GM18951 (cell line): Measurements from ENCODE around the gene PRDM16.

Experiments
- POLR2A ChIP-seq: IDR thresholded peaks from 4 replicates; pipeline ENCODE4 v1.6.1; 2011; ENCODE audit warnings: mild to moderate bottlenecking; ENCODE audit not compliant: insufficient read length, insufficient read depth; ENCODE audit errors: extremely low read depth
- in situ Hi-C: fragments of 300-500 bp; cut with MboI; formaldehyde crosslinking; loops from one replicate; pipeline ENCODE4 v1.12.0; 2022; ENCODE audit warnings: low sequenced_read_pairs, mixed read lengths, inconsistent platforms; ENCODE audit not compliant: unreplicated experiment

The PRDM16 gene

DNA sequence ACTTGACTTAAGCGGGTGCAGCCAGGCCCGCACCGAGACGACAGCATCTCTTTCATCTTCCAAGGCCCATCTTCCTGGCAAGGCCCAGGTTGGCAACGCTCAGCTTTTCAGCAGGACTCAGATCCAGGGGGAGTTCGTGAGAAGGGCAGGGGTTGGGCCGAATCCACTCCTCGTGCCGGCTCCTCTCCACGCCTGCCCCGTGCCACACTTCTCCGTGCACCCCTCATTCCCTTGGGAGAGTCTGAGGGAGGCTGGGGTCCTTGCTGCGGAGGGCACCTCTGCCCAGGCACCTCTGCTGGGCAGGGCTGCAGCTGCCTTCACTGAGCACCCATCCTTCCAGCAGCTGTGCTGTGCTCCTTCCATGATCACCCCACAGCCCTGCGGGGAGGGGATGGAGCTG is 22.3 kb downstream of the PRDM16 start:
- in situ Hi-C loops: no loop called here
- TF ChIP-seq POLR2A: no peak

GRCh38 chr1:3092530-3092929 is 23.5 kb downstream of the PRDM16 start:
- TF ChIP-seq POLR2A: no peak
- in situ Hi-C loops: no loop called here

GRCh38 chr1:3093898-3094626 is 25.1 kb downstream of the PRDM16 start:
- in situ Hi-C loops: no loop called here
- no peak for TF ChIP-seq POLR2A

- no peak for TF ChIP-seq POLR2A
- in situ Hi-C loops: no loop called here
Measured at GRCh38 chr1:3094863-3095780, 26.1 kb downstream of the PRDM16 start.

- no peak for TF ChIP-seq POLR2A
- in situ Hi-C loops: no loop called here
Measured at GRCh38 chr1:3096345-3096744, 27.3 kb downstream of the PRDM16 start.

DNA sequence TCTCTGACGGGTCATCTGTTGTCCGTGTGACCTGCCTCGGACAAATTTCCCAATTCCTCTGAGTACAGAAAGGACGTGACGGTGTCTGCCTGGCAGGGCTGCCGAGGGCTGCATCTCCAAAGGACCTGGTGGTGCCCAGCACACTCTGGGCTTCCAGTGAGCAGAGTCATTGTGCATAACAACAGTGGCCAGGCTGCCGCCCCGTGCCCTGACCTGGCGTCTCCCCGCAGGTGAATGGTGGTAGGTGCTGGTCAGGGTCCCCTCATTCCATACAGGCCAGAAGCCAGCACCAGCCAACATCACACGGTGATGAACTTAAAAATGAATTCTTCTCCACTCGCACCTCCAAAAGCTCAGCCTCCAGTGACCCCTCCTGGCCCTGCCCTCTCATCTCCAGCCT is 28.2 kb downstream of the PRDM16 start:
- TF ChIP-seq POLR2A: no peak
- in situ Hi-C loops: no loop called here

- TF ChIP-seq POLR2A: no peak
- in situ Hi-C loops: no loop called here
Measured at GRCh38 chr1:3097861-3098260, 28.9 kb downstream of the PRDM16 start.

DNA sequence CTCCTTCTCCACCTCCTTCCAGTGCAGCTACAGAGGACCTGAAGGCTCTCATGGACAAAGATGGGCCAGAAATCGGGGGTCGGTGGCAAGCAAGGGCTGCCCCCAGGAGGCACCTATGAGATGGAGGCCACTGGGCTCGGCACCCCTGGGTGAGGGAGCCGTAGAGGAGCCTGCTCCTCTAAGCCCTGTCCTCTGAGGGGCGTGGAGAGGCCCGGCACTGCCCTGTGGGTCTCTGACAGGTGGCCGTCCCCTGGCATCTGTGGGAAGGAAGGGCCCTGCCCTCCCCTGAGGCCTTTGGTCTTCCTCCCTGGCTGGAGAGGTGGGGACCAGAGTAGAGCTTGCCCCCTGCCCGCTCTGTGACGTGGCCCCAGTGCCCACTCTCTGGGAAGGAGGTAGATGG is 30.9 kb downstream of the PRDM16 start:
- TF ChIP-seq POLR2A: no peak
- in situ Hi-C loops: no loop called here

DNA sequence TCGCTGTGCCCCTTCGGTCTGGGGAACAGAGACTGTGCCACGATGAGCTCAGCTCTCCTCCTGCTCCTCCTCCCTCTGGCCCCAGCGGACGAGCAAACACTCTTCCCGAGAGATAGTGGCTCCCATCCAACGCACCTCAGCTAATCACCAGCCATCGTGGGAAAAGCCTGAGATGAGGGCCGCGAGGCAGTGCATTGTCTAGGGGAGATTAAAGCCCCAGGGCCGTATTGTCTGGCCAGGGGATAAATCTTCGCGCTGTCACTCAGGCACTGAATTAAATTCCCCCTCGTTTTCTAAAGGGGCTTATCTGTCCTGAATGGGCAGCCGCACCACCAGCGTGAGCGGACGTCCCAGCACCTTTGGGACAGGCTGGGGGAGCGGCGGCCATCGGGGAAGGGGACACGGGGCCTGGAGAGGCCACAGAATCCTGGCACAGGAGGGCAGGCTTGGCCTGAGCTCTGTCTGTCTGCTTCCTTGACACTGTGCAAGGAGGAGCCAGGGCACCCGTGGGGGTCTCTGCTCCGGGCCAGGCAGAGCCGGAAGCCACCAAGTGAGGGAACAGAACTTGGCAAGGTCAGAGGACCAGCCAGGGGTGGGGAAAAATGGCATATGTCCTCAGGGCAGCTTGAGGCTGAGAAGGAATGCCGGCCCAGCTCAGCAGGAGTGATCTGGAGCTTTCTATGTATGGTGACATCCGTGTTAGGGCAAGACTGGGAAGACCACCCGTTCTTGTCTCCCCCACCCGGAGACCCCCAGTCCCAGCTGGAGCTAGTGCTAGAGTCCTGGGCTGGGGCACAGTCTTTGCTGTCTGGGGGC is 32.3 kb downstream of the PRDM16 start:
- in situ Hi-C loops: no loop called here
- no peak for TF ChIP-seq POLR2A

GRCh38 chr1:3102641-3103040 is 33.6 kb downstream of the PRDM16 start:
- in situ Hi-C loops: no loop called here
- TF ChIP-seq POLR2A: no peak

- TF ChIP-seq POLR2A: no peak
- in situ Hi-C loops: no loop called here
Measured at GRCh38 chr1:3103967-3104677, 35.1 kb downstream of the PRDM16 start.

GRCh38 chr1:3105167-3105863 is 36.3 kb downstream of the PRDM16 start:
- in situ Hi-C loops: no loop called here
- no peak for TF ChIP-seq POLR2A

DNA sequence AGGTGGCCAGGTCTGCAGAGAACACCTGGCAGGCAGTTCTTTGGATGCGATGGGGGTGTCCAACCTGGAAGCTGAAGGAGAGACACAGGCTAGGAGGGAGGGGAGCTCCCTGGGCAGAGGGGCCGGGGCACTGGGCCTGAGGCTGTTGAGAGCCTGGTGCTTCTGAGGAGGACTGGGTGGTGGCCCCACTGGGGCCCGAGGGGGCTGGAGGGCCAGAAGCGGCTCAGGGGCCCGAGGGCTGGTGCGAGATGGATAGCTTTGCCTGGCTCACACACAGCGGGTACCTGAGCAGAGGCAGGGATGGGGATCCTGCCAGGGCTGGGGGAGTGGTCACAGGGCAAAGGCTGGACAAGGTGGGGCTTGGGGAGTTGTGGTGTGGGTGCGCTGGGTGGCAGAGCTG is 37.2 kb downstream of the PRDM16 start:
- no peak for TF ChIP-seq POLR2A
- in situ Hi-C loops: no loop called here
